HepG2 (cell line): ENCODE data around the gene ALK. TPM values are rescaled to one million over a fixed set of nuclear protein-coding genes. Genes with fewer than 3 reads are reported as not detected.

Source experiments
- CENPT ChIP-seq: sonication (generic); formaldehyde crosslinking; IDR thresholded peaks from 2 replicates; pipeline ENCODE4 v1.8.0; 2022; ENCODE audit warnings: low read depth, mild to moderate bottlenecking, moderate library complexity, missing genetic modification reagents
- KAT7 ChIP-seq: IDR thresholded peaks from 2 replicates; pipeline ENCODE4 v1.6.1; 2018; ENCODE audit warnings: borderline replicate concordance, missing compliant biosample characterization
- MXD4 ChIP-seq: IDR thresholded peaks from 2 replicates; pipeline ENCODE4 v1.6.1; 2016; ENCODE audit warnings: mild to moderate bottlenecking, missing biosample characterization, missing genetic modification reagents
- RARG ChIP-seq: sonication (generic); formaldehyde crosslinking; IDR thresholded peaks from 2 replicates; pipeline ENCODE4 v1.4.0; 2020; ENCODE audit warnings: low read depth, mild to moderate bottlenecking, missing genetic modification reagents
- ZNF605 ChIP-seq: sonication (generic); formaldehyde crosslinking; IDR thresholded peaks from 2 replicates; pipeline ENCODE4 v1.8.0; 2022; ENCODE audit warnings: mild to moderate bottlenecking, missing genetic modification reagents
- ZNF616 ChIP-seq: sonication (generic); formaldehyde crosslinking; IDR thresholded peaks from 2 replicates; pipeline ENCODE4 v1.5.0; 2020; ENCODE audit warnings: low read depth, mild to moderate bottlenecking, missing genetic modification reagents
- ZNF713 ChIP-seq: sonication (generic); formaldehyde crosslinking; IDR thresholded peaks from 2 replicates; pipeline ENCODE4 v1.4.0; 2020; ENCODE audit warnings: mild to moderate bottlenecking, missing genetic modification reagents
- ZNF772 ChIP-seq: sonication (generic); formaldehyde crosslinking; IDR thresholded peaks from 2 replicates; pipeline ENCODE4 v1.5.0; 2020; ENCODE audit warnings: mild to moderate bottlenecking, missing genetic modification reagents
- ZNF790 ChIP-seq: sonication (generic); formaldehyde crosslinking; IDR thresholded peaks from 2 replicates; pipeline ENCODE4 v1.8.0; 2022; ENCODE audit warnings: missing genetic modification reagents, mild to moderate bottlenecking, borderline replicate concordance
- ZSCAN31 ChIP-seq: sonication (generic); formaldehyde crosslinking; IDR thresholded peaks from 2 replicates; pipeline ENCODE4 v1.5.0; 2020; ENCODE audit warnings: low read depth, mild to moderate bottlenecking, missing genetic modification reagents
- polyA plus RNA-seq, 8 experiments: library from polyadenylated mRNA; depleted of rRNA in 3 of 8; stranded (reverse) in 7 of 8; unstranded in 1 of 8; fragments of >200 nt; fragmentation: Illumina TruSeq in 4 of 8; extraction: Trizol in 4 of 8; gene quantifications; 2 replicates each; pipeline versions ENCODE4 v1.2.1 to v1.2.3, GENCODE V29; 2011 to 2016; ENCODE audit warnings: low read depth in 4 of 8, missing spikeins in 1 of 8, mixed read lengths in 1 of 8; ENCODE audit not compliant: insufficient read depth in 1 of 8
- total RNA-seq, 5 experiments: library from RNA; depleted of rRNA; stranded (reverse); fragments of >200 nt; fragmentation: Illumina TruSeq; extraction: Trizol; gene quantifications; 2 replicates each; pipeline ENCODE4 v1.2.3, GENCODE V29; 2016; ENCODE audit warnings: low read depth in 1 of 5
- TF ChIP-seq, protein P1 (sequence below): sonication (generic); formaldehyde crosslinking; IDR thresholded peaks from 2 replicates; pipeline ENCODE4 v1.5.1; 2020; ENCODE audit warnings: mild to moderate bottlenecking, missing genetic modification reagents, borderline replicate concordance

The ALK gene
- total and polyA plus RNA-seq, 2 of the 13 experiments (the other 11 are each of a cell fraction or from before 2014, with no cell fraction given): not detected

GRCh38 chr2:29817299-29817698, 104.1 kb downstream of the ALK start (continued):
- TF ChIP-seq KAT7 (no peak), RARG (no peak), ZNF772 (CRISPR knock-in tag) (no peak), ZNF605 (CRISPR knock-in tag) (no peak), CENPT (CRISPR knock-in tag) (no peak), ZSCAN31 (CRISPR knock-in tag) (no peak), MXD4 (CRISPR knock-in tag) (no peak), ZNF790 (CRISPR knock-in tag) (no peak), ZNF713 (CRISPR knock-in tag) (no peak), ZNF616 (CRISPR knock-in tag) (no peak)
- TF ChIP-seq, protein P1, sequence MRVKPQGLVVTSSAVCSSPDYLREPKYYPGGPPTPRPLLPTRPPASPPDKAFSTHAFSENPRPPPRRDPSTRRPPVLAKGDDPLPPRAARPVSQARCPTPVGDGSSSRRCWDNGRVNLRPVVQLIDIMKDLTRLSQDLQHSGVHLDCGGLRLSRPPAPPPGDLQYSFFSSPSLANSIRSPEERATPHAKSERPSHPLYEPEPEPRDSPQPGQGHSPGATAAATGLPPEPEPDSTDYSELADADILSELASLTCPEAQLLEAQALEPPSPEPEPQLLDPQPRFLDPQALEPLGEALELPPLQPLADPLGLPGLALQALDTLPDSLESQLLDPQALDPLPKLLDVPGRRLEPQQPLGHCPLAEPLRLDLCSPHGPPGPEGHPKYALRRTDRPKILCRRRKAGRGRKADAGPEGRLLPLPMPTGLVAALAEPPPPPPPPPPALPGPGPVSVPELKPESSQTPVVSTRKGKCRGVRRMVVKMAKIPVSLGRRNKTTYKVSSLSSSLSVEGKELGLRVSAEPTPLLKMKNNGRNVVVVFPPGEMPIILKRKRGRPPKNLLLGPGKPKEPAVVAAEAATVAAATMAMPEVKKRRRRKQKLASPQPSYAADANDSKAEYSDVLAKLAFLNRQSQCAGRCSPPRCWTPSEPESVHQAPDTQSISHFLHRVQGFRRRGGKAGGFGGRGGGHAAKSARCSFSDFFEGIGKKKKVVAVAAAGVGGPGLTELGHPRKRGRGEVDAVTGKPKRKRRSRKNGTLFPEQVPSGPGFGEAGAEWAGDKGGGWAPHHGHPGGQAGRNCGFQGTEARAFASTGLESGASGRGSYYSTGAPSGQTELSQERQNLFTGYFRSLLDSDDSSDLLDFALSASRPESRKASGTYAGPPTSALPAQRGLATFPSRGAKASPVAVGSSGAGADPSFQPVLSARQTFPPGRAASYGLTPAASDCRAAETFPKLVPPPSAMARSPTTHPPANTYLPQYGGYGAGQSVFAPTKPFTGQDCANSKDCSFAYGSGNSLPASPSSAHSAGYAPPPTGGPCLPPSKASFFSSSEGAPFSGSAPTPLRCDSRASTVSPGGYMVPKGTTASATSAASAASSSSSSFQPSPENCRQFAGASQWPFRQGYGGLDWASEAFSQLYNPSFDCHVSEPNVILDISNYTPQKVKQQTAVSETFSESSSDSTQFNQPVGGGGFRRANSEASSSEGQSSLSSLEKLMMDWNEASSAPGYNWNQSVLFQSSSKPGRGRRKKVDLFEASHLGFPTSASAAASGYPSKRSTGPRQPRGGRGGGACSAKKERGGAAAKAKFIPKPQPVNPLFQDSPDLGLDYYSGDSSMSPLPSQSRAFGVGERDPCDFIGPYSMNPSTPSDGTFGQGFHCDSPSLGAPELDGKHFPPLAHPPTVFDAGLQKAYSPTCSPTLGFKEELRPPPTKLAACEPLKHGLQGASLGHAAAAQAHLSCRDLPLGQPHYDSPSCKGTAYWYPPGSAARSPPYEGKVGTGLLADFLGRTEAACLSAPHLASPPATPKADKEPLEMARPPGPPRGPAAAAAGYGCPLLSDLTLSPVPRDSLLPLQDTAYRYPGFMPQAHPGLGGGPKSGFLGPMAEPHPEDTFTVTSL (CRISPR knock-in tag): no peak
